ENCODE measurements around the gene ZFR2.
A peak's percentile ranks its signal among the peaks of the same experiment; 100 is the strongest.

Gene ZFR2

DNA sequence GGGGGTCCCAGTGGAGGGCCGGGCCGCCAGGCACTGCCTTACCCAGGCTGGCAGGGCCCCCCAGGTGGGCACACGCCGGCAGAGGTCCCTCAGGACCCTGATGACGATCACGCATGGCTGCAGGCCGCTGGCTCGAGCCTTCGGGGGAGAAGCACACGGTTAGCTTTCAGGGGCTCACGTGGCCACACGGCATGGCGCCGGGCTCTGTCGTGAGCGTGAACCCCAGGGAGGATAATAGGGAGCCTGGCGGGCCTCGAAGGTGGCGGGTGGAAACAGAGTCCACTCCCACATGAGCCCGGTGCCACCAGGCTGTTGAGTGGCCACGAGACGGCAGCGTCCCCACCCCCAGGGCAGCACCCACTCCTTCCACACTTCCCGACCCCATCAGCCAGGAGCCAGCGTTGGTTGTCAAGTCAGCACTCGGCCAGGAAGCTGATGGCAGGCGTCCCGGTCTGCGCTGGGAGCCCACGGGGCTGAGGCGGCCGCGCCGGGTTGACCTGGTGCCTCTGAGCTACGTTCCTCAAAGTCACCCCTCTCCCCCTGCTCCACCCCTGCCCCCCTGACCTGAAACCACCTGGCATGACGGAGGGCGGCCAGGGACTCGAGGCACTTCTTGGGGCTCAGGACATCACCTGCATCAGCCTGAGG is 58.0 kb downstream of the ZFR2 start:
- no peak for DNase-seq

DNA sequence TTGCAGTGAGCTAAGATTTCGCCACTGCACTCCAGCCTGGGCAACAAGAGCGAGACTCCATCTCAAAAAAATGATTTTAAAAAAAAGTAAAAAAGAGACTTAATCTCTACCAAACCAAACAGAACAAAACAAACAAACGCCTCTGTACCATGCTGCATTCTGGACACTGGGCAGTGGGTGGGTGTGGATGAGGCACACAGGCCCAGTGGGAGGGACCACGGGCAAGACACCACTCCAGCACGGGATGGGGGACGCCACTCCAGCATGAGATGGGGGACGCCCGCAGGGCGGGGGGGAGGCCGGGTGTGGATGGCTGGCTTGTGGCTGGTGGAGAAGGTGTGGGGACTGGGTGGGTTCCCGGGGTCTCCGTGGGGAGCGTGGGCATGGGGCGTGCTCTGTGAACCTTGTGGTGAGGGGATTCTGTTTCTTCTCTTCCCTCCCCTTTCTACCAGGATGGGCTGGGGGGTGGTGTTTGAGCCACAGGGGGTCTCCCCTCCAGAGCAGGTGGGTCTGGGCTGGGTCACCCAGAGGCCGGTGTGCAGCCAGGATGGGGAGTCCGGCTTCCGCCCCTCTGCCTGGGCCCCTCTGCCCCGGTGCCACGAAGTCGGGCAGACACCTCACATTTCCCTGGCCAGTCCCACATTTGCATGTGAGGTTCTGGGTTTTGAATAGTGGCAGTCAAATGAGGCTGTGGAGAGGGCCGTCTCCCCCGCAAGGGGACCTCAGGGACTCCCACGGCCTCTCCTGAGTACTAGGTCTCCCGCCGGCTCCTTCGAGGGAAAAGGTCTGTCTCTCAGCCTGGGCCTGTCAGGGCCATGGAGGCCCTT is 58.7 kb downstream of the ZFR2 start:
- no peak for DNase-seq

DNA sequence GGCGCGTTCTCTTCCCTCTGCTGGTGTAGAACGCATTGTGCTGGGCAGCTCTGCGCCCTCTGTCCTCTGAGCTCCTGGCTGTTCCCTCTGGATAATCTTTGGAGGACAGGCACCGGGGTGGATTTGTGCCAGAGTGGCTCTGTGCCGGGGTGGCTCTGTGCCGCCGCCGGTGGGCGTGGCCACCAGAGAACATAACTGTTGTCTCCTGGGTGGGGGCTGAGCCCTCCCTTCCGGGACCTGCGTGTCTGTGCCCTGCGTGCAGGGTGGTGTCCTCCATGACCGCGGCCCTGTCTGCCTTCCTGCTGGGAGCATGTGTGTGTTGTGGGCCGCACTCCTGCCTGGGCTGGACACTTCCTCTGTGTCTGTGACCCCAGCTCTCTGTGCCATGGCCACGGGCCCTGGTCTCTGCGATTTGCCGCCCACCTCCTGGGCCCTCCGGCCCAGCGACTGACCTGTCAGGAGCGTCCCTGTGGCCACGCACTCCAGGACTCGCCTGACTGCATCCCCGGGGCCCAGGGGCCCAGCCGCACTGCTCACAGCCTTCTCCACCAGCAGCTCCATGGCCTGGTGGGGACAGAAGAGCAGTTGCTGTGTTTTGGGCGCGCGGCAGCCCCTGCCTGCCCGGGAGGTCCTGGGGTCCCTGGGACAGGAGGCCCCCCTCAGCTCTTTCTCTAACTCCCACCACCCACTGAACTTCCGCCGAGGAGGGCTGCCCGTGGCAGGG is 60.3 kb downstream of the ZFR2 start:
- DNase-seq = no peak

DNA sequence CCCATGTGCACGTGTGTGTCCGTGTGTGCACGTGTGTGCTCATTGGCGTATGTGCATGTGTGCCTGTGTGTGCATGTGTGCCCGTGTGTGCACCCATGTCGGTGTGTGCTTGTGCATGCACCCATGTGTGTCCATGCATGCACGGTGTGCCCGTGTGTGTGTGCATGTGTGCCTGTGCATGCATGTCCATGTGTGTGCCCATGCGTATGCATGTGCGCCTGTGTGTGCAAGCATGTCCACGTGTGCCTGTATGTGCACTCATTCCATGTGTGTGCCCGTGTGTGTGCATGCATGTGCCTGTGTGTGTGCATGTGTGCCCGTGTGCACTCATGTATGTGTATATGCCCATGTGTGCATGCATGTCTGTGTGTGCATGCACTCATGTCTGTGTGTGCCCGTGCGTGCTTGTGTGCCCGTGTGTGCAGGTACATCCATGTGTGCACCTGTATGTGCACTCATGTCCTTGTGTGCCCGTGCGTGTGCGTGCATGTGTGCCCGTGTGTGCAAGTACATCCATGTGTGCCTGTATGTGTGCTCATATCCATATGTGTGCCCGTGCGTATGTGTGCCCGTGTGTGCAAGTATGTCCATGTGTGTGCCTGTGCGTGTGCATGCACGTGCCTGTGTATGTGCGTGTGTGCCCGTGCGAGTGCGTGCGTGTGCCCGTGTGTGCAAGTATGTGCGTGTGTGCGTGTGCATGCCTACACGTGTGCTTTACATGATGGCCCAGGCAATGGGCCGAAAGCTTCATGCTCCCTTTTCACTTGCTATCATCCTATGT is 61.1 kb downstream of the ZFR2 start:
- DNase-seq = no peak

DNA sequence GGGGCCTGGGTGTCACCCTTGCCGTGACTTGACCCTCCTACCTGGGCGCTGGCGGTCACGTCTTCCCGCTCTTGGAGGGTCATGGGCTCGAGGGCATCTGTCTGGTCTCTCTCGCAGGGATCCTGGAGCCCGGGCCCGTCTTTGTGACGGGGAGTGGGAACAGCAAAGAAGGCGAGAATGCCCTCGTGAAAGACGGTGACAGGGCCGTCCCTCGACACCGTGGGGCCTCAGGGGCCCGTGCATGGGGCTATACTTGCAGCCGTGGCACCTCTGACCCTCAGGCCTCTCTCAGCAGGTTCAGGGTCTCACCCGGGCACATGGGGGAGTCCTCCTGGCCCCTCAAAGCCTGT is 61.7 kb downstream of the ZFR2 start:
- DNase-seq = no peak

DNA sequence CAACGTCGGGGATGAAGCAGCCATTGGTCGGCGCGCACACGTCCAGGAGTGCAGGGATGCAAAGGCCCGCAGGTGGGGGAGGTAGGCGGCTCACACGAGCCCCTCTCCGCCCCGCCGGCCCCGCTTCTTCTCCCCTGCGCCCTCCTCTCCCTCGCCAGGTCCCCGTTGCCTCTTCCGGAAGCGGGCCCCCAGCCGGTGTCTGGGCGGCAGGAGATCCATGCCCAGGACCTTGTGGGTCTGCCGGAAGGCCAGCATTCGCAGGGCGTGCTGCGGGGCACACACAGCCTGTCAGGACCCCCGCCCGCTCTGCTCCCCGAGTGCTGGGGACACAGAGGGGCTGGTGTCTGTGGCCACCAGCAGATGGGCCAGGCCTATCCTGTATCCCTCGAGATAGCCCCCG is 63.0 kb downstream of the ZFR2 start:
- no peak for DNase-seq

DNA sequence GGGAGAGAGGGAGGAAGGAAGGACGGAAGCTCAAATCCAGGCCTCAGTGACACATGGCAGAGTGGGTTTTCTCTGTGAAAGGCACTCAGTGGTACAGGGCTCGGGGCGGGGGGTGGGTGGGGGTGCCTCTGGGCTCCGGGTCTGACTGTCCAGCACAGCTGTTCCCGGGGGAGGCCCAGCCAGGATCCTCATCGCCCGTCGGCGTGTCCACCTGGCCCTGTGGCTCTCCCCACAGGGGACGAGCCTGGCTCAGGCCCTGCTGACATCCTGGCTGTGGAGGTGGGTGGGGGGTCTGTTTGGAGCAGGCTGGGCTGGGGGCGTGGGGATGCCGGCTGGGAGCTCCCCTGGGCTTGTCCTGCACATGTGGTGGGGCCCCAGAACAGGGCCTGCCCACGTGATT is 64.4 kb downstream of the ZFR2 start:
- no peak for DNase-seq

DNA sequence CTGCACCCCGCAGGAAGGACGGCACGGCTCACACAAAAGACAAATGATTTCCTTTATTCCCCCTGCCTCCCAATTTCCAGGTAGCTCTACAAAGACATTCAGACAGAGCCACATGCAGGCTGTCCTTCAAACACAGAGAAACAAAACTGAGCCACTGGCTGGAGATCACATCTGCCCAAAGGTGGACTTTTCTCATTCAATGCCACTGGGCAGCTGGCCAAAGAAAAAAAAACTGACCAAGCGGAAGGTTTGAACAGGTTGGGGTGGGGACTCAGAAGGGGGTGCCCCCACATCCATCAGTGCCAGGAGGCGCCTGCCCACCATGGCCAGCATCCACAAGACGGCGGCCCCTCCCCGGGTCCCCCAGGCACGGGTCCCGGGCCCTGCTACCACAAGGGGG is 64.9 kb downstream of the ZFR2 start:
- no peak for DNase-seq

DNA sequence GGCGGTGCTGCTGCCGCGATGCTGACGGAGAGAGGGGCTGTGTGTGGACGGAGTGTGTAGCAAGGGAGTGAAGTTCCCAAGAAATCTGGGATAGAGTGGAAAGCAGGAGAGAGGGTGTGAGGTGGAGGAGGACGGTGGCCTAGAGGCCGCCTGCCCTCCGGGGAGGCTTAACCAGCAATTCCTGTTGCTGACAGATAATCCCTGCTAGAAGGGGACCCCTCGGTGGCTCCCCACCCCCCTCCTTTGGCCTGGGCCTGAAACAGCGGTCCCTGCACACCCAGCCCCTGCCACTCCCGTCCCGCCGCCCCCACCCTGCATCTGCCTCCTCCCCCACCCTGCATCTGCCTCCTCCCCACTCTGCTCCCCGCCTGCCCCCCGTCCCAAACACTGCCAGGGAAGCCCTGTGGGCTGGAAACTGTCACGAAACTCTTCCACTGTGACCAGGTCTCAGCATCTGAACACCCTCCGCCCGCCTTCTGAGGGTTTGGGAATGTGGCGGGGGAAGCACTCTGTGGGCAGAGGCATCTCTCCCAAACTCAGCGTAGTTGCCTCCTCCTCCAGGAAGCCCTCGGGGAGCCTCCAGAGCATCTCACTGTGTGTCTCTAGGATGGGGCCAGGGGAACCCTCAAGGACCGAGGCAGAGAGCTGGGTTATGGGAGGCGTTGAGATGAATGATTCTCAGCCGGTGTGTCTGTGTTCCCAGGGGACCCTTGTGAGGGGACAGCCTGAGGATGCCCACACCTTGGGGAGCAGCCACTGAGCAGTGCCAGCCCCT is 65.5 kb downstream of the ZFR2 start:
- no peak for DNase-seq

DNA sequence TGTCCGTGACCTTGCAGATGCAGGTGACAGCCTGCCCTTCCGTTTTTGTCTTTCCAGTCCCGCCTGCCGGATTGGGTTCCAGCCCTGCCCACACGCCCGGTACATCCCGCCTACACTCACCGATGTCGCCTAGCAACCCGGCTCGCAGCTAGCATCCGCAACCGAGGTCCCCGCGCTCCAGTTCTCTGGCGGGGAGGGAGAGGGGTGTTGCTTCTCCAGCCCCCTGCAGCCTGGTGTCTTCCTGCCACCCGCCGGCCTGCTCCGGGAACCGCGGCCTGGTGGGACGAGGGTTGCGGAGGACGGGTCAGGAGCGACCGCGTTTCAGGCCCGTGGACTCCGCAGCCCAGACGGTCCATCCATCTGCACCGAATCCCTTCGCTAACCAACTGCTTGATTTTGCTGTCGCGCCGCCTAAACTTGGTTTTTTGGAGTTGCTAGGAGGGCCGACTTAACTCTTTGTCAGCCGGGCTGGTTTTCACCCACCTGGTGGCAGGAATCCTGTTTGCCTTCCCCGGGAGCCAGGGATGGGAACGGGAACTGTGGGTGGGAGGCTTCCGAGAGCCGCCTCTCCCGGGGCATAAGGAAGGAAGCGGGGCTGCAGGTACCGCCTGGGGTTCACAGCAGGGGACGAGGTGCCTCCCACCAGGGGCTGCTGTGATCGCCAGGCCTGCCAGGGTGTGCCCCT is 67.3 kb downstream of the ZFR2 start:
- DNase-seq = peak; percentile 46 to 48

DNA sequence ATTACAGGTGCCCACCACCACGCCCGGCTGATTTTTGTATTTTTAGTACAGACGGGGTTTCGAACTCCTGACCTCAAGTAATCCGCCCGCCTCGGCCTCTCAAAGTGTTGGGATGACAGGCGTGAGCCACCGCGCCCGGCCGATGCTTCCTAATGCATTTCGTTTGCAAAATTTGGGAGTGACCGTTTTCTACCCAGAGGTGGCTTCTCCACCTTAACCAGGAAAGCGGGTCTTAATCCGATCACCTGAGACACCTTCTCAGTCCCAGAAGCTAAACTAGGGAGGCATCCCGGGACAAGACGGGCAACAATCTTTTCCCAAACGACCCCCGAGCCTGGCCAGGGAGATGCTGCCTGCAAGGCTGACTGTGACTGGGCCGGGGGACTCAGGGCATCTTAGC is 67.8 kb downstream of the ZFR2 start:
- DNase-seq = no peak

DNA sequence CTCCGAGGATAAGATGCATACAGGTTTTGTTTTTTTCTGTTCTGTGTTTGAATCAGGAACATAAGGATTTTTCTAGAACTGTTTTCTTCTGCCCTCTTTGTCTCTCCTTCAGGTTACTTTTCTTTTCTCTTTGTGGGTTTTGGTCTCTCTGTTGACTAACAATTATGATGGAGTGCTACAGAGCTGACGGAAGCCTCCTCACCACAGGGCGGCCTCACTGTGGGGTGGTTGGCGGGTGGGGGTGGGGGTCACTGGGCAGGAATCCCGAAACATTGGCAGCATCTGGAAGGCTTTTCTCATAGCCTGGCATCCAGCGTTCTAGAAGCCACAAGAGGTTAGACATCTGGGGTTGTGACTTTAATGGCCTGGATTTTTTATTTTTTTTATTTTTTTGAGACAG is 70.7 kb downstream of the ZFR2 start:
- no peak for DNase-seq

DNA sequence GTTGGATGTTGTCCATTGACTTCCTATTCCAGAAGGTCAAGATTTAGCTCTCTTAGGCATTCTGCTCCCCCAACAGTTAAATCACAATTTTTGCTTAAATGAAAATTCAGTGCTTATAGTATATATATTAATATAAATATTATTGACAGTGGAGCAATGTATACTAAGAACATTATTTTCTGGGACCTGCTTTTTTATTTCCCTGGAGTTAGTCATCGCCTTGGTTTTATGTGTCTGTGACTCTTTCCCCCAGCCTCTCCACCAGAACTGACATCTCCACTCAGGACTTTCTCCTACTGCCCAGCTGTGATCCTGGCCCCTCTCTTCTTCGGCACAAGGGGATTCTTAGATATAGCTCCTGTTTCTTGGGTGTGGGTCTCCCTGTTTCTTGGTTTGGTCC is 72.5 kb downstream of the ZFR2 start:
- DNase-seq = no peak

DNA sequence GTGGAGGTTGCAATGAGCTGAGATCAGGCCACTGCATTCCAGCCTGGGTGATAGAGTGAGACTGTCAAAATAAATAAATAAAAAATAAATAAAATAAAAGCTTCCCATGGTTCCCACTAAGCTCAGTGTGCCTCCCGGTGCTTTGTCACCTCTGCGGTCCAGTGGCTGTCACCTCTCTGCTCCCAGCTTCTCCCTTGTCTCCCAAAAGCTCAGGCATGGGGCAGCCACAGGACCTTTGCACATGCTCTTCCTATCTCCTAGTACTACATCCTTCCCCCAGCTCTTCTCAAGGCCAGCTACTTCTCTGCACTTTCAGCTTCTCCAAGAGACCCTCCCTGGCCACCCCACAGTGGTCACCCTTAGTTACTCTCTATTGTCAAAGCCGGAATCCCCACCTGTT is 75.0 kb downstream of the ZFR2 start:
- DNase-seq = no peak

DNA sequence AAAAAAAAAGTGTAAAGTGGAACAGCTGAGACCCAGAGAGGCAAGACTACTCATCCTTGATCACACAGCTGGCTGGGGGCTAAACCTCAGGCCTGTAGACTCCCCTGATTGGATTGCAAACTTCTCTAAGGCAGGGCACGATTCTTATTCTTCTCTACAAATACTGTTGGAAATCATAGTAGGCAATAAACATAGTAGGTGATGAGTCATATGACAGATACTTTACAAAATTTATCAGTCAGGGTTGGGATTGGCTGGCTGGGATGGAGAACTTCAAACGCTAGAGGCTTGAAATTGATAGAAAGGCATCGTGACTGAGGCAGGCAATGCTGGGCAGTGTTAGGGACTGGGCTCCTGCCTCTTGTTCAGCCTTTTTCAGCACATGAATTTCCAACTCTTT is 76.7 kb downstream of the ZFR2 start:
- no peak for DNase-seq

DNA sequence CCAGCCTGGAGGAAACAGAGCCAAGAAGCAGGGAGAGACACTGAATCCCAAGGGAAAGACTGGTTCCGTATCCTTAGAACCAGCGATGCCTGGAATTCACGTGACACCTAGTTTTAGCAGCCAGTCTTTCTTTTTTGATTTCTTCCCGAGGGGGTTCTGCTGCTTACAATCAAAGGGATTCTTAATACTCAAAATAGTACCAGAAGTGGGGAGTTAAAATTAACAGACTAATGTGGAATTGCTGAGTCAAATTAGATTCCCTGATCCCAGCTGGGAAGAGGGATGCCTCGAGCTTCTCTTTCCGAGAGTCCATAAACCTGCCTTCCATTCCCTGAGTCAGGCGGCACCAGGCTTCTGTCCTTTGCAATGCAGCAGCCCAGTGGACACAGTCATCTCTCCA is 77.9 kb downstream of the ZFR2 start:
- no peak for DNase-seq

DNA sequence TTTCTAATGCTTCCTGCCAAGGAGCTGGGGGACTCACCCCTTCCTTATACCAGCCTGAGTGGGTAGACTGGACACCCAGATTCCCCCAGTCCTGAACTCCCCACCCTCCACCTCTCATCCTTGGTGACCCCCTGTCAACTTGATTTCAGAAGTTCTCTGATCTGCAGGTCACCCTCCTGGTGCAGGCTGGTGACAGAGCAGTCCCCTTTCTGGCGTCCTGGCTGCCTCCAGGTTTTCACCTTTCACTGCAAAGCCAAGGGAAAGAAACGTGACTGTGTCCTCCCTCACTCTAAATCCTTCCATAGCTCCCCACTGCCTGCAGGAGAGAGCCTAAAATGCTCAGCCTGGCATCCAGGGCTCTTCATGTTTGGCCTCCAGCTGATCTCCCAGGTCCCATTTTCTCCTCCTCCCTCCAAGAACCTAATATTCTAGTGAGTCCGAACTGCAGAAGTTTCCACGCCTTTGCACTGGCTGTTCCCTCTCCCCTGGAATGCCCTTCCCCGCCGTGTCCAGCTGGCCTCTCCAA is 78.6 kb downstream of the ZFR2 start:
- DNase-seq = no peak

DNA sequence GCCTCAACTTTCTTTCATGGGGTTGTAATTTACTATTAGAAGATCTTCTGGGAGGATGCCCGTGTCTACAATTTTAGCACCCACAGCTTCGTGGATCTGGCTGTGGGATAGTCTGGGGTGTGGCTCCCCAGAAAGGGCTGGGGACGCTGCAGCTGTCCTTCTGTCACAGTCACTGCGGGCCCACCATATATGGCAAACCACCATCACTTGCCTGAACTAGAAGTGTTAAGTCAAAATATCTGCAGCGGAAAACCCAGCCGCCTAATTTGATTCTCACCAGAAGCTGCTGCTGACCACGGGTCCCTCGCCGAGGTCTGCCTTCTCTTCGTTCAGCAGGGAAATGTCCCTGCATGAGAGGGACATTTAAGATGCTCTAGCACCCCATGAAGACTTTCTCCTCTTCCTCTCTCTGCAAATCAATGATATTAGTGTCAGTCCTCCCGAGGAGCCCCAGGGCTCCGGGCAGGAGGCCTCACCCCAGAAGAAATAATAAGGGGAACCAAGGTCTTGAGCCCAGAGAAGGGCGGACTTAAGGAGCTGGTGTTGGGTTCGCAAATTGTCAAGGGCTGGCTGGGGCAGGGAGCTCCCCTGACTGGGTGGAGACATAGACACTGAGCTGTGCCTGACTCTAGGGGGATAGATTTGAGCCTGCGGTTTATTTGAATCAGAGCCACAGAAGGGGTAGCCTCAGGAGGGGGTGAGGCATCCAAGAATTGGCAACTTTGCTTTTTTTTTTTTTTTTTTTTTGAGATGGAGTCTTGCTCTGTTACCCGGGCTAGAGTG is 79.7 kb downstream of the ZFR2 start:
- DNase-seq = no peak

DNA sequence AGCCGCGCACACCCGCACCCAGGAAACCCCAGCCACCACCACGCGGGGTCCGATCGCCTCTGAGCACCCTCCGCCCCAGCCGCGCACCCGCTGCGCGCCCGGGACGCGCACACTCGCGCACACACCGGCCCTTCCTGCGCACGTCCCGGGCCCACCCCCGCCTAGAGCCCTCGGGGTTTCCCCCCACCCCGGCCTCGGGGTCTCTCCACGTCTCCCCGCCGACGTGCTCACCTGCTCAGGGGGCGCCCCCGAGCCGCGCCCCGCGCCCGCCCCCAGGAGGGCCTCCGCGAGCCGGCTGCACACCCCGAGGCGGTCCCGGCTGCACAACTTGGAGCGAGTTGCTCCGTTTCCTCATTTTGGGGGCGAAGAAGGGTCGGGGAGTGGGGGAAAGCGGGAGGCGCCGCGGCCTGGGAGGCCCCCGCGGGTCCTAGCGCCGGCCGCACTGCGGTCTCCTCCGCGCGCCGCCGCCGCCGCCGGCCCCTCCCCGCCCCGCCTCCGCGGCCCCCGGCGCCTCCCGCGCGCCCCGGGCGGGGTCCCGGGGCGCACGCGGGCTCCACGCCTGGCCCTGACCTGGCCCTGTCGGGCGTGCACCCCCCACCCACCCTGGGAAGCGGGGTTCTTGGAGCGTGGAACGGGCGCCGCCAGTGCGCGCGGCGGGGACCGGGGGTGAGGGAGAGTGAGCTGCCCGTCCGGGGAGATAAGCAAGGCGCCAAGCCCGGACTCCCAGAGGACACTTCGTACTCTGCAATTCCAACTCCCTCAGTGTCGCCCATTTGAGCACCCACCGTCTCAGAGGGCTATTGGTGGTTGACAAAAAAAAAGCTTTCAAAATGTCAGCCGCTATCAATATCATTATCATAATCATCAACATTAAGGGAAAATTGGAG is 82.7 kb downstream of the ZFR2 start, which contains the start of gene MATK:
Gene MATK, minus strand, starts transcription at position 444 of the 887 bp plus-strand sequence. CDS start 1,246 bp downstream, outside the sequence.
- DNase-seq = peak in 1 of 2 donors; percentile 34
